ENCODE measurements around the gene ZSWIM6. TPM values are rescaled to one million over a fixed set of nuclear protein-coding genes. Genes with fewer than 3 reads are reported as not detected.

ZSWIM6 gene
- total and polyA plus RNA-seq, 2 experiments from 2014 or later: 3.9 to 6.0 TPM

DNA sequence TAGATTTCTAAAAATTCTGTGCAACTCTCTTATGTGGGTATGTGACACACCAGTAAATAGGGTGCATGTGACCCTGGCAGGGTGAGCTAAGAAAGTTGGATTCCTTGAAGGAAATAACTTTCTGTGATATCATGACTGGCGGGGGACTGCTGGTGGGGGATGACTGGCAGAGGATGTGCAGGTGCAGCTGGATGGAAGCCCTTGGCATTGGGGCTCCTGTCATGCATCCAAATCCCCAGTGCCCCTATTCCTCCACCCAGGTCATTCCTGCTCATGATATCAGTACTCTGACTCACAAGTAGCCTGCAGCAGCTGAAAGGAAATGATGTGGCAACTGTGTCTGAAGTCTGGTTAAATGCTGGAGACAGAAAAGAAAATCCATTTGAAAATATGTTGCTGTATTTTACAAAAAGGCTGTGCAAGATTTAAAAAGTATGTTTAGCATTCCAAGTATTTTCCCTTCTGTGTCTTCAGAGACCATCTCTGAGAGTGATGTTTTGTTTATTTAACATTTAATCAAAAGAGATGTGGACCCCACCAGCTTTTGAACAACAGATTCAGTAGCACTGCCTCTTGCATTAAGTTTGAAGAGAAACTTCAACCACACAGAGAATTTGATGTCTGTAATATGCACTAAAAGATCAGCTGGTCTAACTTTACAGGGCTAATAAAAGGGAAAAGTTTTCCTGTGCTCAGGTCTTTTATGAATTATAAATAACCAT, 17.9 kb upstream of the ZSWIM6 start:
- no peaks in the 10 kb centered on the region for H3K79me2 ChIP-seq (replicated peaks; ENCODE audit: insufficient read depth)
- peaks cover 42% of the 10 kb centered on the region for H3K27me3 ChIP-seq (ENCODE audit: insufficient read depth)
- no peak overlapping the region for H3K27ac Mint-ChIP-seq
- no peak for ATAC-seq
- H4K20me1 ChIP-seq (replicated peaks; ENCODE audit: insufficient read depth): no peaks in the 10 kb centered on the region
- no peak overlapping the region for H3K27ac ChIP-seq (ENCODE audit: low read depth)
- no peaks in the 10 kb centered on the region for H3K36me3 Mint-ChIP-seq (ENCODE audit: low read depth)
- no peak overlapping the region for H3K4me2 ChIP-seq
- no peak for TF ChIP-seq POLR2AphosphoS5 (IDR thresholded peaks at IDR 0.05; ENCODE audit: low read depth)
- TF ChIP-seq ZNF331 (CRISPR knock-in tag; IDR thresholded peaks at IDR 0.05; ENCODE audit: low read depth): no peak
- no peak for TF ChIP-seq STAT1 (IDR thresholded peaks at IDR 0.05; ENCODE audit: unreplicated experiment)
- TF ChIP-seq, protein P1, sequence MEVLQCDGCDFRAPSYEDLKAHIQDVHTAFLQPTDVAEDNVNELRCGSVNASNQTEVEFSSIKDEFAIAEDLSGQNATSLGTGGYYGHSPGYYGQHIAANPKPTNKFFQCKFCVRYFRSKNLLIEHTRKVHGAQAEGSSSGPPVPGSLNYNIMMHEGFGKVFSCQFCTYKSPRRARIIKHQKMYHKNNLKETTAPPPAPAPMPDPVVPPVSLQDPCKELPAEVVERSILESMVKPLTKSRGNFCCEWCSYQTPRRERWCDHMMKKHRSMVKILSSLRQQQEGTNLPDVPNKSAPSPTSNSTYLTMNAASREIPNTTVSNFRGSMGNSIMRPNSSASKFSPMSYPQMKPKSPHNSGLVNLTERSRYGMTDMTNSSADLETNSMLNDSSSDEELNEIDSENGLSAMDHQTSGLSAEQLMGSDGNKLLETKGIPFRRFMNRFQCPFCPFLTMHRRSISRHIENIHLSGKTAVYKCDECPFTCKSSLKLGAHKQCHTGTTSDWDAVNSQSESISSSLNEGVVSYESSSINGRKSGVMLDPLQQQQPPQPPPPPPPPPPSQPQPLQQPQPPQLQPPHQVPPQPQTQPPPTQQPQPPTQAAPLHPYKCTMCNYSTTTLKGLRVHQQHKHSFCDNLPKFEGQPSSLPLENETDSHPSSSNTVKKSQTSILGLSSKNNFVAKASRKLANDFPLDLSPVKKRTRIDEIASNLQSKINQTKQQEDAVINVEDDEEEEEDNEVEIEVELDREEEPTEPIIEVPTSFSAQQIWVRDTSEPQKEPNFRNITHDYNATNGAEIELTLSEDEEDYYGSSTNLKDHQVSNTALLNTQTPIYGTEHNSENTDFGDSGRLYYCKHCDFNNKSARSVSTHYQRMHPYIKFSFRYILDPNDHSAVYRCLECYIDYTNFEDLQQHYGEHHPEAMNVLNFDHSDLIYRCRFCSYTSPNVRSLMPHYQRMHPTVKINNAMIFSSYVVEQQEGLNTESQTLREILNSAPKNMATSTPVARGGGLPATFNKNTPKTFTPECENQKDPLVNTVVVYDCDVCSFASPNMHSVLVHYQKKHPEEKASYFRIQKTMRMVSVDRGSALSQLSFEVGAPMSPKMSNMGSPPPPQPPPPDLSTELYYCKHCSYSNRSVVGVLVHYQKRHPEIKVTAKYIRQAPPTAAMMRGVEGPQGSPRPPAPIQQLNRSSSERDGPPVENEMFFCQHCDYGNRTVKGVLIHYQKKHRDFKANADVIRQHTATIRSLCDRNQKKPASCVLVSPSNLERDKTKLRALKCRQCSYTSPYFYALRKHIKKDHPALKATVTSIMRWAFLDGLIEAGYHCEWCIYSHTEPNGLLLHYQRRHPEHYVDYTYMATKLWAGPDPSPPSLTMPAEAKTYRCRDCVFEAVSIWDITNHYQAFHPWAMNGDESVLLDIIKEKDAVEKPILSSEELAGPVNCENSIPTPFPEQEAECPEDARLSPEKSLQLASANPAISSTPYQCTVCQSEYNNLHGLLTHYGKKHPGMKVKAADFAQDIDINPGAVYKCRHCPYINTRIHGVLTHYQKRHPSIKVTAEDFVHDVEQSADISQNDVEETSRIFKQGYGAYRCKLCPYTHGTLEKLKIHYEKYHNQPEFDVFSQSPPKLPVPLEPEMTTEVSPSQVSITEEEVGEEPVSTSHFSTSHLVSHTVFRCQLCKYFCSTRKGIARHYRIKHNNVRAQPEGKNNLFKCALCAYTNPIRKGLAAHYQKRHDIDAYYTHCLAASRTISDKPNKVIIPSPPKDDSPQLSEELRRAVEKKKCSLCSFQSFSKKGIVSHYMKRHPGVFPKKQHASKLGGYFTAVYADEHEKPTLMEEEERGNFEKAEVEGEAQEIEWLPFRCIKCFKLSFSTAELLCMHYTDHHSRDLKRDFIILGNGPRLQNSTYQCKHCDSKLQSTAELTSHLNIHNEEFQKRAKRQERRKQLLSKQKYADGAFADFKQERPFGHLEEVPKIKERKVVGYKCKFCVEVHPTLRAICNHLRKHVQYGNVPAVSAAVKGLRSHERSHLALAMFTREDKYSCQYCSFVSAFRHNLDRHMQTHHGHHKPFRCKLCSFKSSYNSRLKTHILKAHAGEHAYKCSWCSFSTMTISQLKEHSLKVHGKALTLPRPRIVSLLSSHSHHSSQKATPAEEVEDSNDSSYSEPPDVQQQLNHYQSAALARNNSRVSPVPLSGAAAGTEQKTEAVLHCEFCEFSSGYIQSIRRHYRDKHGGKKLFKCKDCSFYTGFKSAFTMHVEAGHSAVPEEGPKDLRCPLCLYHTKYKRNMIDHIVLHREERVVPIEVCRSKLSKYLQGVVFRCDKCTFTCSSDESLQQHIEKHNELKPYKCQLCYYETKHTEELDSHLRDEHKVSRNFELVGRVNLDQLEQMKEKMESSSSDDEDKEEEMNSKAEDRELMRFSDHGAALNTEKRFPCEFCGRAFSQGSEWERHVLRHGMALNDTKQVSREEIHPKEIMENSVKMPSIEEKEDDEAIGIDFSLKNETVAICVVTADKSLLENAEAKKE (CRISPR knock-in tag; IDR thresholded peaks at IDR 0.05): no peak
- no peak for TF ChIP-seq CREB1 (CRISPR knock-in tag; IDR thresholded peaks at IDR 0.05; ENCODE audit: low read depth)
- TF ChIP-seq NANOG (IDR thresholded peaks at IDR 0.05; ENCODE audit: borderline replicate concordance): no peak
- TF ChIP-seq ZNF114 (CRISPR knock-in tag; IDR thresholded peaks at IDR 0.05): no peak
- TF ChIP-seq, protein P2, sequence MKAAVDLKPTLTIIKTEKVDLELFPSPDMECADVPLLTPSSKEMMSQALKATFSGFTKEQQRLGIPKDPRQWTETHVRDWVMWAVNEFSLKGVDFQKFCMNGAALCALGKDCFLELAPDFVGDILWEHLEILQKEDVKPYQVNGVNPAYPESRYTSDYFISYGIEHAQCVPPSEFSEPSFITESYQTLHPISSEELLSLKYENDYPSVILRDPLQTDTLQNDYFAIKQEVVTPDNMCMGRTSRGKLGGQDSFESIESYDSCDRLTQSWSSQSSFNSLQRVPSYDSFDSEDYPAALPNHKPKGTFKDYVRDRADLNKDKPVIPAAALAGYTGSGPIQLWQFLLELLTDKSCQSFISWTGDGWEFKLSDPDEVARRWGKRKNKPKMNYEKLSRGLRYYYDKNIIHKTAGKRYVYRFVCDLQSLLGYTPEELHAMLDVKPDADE (IDR thresholded peaks at IDR 0.05): no peak
- no peak for TF ChIP-seq JUNB (IDR thresholded peaks at IDR 0.05; ENCODE audit: unreplicated experiment)
- TF ChIP-seq, protein P3, sequence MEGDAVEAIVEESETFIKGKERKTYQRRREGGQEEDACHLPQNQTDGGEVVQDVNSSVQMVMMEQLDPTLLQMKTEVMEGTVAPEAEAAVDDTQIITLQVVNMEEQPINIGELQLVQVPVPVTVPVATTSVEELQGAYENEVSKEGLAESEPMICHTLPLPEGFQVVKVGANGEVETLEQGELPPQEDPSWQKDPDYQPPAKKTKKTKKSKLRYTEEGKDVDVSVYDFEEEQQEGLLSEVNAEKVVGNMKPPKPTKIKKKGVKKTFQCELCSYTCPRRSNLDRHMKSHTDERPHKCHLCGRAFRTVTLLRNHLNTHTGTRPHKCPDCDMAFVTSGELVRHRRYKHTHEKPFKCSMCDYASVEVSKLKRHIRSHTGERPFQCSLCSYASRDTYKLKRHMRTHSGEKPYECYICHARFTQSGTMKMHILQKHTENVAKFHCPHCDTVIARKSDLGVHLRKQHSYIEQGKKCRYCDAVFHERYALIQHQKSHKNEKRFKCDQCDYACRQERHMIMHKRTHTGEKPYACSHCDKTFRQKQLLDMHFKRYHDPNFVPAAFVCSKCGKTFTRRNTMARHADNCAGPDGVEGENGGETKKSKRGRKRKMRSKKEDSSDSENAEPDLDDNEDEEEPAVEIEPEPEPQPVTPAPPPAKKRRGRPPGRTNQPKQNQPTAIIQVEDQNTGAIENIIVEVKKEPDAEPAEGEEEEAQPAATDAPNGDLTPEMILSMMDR (conservative IDR thresholded peaks at IDR 0.05; ENCODE audit: low read depth in 2 of 2): no peak
- no peak for TF ChIP-seq EZH2 (IDR thresholded peaks at IDR 0.05; ENCODE audit: low read depth, unreplicated experiment)
- no peaks in the 10 kb centered on the region for H3K9me3 Mint-ChIP-seq
- H3K4me1 Mint-ChIP-seq: peaks cover 7% of the 10 kb centered on the region
- H2AFZ ChIP-seq: no peak overlapping the region
- H3K9me2 ChIP-seq (ENCODE audit: insufficient read depth): no peaks in the 10 kb centered on the region
- H3F3A ChIP-seq (replicated peaks; ENCODE audit: low read depth): no peaks in the 10 kb centered on the region
- H3K36me3 ChIP-seq (ENCODE audit: insufficient read depth): no peaks in the 10 kb centered on the region
- H3K4me3 Mint-ChIP-seq: no peak overlapping the region
- peaks cover 15% of the 10 kb centered on the region for H3K27me3 Mint-ChIP-seq (ENCODE audit: insufficient read depth, low read depth, poor library complexity)
- H3K4me1 ChIP-seq (ENCODE audit: insufficient read depth): peaks cover 3% of the 10 kb centered on the region; the same call in 1 of the 2 replicates
- no peak for DNase-seq (ENCODE audit: low spot score)
- no peak overlapping the region for H3K4me3 ChIP-seq

All from GM23338 (cell line).